ENCODE measurements around the gene TSLP.
A peak's percentile ranks its signal among the peaks of the same experiment; 100 is the strongest.

Gene TSLP

DNA sequence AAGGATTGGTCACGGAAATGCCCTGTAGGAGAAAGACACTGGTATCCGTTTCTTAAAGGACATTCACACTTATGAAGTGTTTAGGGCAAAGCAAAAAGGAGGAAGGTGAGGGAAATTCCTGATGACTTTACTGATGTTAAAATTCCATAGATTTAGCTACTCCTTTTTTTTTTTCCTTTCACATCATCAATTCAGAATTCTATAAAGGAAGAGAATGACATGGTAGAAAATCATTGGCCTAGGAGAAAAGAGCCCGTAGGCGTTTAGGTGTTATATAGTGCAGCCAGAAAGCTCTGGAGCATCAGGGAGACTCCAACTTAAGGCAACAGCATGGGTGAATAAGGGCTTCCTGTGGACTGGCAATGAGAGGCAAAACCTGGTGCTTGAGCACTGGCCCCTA is at the start of gene TSLP:
TSLP (plus strand) TSS at position 301 of the 400 bp plus-strand sequence. CDS start 178 bp downstream, outside the sequence.
- DNase-seq (ENCODE audit: low spot score): no peak

DNA sequence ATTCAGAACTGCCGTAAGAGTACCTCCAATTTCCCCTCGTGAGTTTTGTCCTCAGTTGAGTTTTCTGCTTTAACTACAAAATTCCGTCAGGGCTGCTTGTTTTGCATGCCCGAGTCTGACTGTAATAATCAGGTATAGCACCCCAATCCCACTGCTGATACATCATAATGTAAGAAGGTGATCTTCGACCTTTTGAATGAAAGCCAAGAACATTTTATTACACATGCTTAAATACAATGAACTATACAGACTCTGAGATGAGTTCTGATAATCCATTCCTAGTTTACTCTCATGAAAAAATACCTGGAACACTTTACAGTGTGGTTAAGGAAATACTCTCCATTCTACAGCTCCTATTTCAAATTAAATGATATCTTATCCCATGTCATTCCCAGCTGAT is 49.2 kb upstream of the TSLP start:
- no peak for DNase-seq (ENCODE audit: low spot score)

DNA sequence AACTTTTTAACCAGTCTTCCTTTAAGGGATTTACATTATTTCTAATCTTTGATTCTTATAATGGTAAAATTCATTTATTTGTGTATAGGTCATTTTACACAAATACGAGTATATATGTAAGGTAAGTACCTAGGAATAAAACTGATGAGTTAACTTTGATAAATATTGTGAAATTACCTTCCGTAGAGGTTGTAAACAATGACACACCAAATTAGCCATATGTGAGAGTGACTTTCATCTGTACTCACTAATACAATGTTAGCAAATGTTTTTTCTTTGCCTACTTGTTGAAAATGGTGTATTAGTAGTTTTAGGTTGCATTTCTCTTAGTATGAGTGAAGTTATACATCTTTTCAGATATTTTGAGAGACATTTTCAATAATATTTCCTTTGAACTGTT is 42.6 kb upstream of the TSLP start:
- no peak for DNase-seq (ENCODE audit: low spot score)

DNA sequence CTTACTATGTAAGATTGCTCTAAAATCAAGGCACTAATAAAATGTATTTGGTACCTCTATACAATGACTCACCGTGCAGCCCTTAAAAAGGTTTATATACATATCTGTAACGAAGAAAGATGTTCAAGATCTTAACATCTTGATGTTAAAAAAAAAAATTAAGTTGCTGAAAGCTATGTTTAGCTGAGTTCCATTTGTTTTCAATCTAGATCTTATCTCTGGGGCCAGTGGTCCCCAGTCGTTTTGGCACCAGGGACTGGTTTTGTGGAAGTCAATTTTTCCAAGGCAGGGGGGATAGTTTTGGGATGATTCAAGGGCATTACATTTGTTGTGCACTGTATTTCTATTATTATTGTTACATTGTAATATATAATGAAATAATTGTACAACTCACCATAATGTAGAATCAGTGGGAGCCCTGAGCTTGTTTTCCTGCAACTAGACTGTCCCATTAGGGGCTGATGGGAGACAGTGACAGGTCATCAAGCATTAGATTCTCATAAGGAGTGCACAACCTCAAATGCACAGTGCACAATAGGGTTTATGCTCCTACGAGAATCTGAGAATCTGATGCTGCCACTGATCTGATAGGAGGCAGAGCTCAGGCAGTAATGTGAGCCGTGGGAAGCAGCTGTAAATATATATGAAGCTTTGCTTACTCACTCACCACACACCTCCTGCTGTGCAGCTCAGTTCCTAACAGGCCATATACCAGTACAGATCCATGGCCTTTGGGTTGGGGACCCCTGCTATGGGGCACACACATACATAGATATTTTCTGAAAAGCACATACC is 27.6 kb upstream of the TSLP start:
- no peak for DNase-seq (ENCODE audit: low spot score)

DNA sequence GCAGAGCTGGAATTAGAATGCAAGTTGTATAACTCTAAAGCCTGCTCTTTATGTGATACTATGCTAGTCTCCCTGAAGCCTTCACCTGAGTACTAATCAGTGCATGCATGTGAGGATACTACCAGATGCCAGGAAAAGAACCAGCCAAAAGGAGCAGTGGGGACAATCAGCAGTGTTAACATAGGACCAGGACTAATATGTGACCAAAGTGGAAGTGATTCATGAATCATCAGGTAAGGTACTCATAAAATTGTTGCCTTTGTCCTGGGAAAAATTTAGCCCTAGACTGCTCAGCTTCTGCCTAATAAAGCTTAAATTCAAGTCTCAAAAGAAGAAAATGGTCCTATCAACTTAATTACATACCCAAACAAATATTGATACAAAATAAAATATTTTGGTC is 13.4 kb upstream of the TSLP start:
- DNase-seq (ENCODE audit: low spot score): no peak

DNA sequence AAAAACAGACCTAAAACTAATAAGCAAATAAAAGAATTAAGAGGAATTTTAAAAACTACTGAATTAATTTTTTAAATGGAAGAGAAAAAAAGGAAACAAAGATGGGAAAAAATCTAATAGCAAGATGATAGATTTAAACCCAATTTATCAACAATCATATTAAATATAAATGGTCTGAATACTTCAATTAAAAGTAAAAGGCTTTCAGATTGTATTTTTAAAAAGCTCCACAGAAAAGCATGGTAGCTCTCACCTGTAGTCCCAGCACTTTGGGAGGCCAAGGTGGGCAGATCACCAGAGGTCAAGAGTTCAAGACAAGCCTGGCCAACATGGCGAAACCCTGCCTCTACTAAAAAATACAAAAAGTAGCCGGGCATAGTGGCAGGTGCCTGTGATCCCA is 11.3 kb upstream of the TSLP start:
- no peak for DNase-seq (ENCODE audit: low spot score)

DNA sequence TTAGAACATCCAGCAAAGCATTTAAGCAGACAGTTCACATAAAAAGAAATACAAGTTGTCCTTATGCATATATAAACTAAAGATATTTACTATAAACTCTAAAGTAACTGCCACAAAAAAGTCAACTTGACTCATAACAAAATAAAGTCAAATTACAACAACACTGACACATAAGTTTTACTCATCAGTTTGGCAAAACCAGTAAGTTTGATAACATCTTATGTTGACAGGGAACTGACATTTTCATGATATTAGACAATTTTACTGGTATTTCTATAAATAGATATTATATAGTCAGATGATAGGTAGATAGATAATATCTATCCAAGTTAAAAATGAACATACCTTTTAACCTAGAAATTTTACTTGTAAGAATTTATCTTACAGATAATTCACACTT is 9.9 kb upstream of the TSLP start:
- no peak for DNase-seq (ENCODE audit: low spot score)

DNA sequence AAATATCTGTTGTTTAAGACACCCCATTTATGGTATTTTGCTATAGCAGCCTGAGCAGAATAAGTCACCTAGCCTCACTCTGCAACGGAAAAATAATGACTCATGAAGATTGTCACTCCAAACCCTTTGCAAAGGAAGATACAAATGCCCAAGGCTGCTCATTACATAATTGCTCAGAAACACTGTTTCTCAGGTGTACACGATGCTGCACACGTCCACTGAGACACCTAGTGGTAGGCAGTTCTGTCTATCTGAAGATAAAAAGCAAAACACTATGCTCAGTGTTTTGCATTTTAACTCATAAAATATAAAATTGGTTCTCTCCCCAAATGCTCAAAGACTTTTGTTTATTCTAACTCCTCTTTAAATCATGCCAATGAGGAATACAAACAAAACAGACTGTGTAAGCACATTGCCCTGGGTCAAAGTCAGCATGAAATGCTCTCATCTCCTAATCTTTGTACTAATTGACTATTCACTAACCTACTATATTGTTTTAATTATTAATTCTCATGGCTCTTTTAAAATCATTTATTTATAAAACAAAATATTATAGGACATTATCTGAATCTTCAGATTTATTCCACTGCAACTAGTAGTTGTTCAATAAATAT is 7.7 kb upstream of the TSLP start:
- no peak for DNase-seq (ENCODE audit: low spot score)

DNA sequence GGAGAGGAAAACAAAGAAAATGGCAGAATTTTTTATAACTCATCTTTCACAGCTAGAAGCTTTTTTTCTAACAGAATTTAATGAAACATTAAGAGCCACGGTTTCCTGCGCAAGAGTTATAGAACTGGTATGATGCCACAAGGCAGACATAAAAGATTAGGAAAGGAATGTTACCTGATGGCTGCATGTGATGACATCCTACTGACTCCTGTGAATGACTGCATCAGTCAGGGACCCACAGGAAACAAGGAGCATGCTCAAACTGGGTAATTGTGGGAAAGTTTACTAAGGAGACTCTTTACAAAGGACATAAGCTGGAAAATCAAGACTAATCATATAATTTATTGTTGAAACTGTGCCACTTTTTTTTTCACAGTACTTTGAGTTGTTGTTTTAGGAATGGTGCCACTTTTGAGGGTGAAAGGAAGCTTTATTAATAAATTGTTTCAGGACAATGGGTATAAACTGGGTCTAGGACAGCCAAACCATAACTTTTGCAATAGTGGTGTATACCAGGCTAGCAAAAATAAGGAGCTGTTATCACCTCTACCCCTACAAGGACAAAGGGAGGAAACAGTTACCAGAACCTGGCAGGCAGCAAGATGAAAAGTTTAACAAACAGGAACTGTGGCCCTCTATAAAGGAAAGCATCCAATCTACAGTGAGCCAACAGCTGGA is 5.1 kb upstream of the TSLP start:
- no peak for DNase-seq (ENCODE audit: low spot score)

DNA sequence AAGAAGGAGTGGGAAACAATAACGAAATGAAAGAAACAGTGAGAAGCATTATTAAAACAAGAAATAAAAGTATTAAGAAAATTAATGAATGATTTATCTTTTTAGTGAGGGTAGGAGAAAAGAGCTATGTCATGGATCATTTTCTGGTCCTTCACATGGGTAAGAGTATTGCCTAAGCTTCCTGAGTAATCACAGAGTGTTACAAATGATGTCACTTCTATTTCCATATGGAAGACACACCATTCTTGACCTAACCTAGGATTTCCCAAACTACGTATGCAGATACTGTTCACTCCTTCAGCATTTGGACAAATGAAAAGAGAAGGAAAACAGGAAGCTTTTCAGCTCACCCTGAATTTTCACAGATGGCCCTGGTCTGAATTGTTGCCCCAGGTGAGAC is 3.3 kb upstream of the TSLP start:
- no peak for DNase-seq (ENCODE audit: low spot score)

DNA sequence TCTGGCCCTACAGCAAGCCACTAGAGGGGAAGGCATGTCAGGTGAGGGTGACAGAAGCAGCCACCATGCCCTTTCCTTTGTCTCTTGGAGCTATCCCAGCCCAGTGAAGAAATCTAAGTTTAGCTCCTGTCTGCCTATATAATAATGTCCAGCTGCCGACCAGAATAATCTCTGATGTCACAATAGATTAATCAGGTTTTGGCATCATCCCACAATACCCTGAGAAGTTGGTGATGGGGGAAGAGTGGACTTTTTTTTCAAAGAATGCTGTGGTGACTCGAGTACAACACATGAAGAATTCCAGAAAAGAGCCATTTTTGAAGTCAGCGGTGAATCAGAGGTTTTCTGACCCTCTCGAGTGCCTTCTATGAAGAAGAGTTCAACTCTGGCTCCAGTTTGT is 1.7 kb upstream of the TSLP start:
- DNase-seq (ENCODE audit: low spot score): no peak

DNA sequence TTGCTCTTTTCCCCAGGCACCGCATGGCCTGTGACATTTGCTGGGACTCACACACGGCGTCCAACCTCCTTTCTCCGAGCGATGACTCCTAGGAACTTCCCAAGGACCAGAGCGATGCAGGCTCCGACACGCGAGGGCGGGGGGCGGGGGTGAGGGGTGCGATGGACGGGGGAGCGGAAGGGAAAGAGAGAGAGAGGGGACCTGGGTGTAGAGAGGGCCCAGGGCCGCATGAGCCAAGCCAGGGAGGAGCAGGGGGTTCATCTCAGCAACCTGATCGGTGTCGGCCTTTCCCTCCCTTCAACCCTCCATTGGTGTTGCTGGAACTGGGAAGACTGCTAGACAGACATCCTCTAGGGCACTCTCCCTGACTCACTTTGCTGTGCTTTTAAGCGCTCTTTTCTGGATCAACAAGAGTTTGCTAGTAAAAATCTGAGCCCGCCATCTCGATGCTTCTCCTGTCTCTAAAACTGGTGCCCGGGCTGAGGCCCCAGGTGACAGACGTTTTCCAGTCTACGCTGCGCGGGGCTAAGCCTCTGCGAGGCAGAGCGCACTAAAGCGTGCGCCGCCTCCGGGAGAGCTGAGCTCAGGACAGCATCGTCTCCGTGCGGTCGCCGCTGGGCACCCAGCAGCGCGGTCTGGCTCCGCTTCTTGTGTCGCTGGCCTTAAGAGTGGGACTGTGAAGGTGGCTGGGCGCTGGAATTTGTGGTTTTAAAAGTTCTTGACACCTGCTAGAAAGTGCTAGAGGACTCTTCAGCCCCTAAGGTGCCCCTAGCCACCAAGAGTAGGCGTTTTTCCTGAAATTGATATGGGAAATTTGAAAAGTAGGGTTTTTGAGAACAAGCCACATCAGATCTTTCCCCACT is 1.0 kb upstream of the TSLP start:
- DNase-seq (ENCODE audit: low spot score): no peak

DNA sequence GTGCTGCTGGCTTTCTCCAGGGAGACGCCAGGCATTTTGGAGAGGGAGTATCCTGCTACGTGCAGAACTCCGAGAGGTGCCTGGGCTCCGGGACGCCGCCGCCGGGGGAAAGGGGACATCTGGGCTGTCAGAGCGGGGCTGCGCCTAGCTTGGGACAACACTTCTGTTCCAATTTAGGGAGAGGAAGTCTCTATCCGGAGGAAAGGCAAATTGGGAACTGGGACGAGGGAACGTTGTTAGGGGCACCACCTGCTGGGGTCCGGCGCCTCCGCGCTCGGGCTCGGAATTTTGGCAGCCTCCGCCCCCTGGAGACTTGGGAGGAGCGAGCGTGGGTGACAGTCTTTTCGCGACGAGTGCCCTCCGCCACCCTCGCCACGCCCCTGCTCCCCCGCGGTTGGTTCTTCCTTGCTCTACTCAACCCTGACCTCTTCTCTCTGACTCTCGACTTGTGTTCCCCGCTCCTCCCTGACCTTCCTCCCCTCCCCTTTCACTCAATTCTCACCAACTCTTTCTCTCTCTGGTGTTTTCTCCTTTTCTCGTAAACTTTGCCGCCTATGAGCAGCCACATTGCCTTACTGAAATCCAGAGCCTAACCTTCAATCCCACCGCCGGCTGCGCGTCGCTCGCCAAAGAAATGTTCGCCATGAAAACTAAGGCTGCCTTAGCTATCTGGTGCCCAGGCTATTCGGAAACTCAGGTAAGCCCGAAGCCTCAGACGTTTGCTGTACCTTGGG is 1.6 kb downstream of the TSLP start:
- DNase-seq (ENCODE audit: low spot score): peak; percentile 73

DNA sequence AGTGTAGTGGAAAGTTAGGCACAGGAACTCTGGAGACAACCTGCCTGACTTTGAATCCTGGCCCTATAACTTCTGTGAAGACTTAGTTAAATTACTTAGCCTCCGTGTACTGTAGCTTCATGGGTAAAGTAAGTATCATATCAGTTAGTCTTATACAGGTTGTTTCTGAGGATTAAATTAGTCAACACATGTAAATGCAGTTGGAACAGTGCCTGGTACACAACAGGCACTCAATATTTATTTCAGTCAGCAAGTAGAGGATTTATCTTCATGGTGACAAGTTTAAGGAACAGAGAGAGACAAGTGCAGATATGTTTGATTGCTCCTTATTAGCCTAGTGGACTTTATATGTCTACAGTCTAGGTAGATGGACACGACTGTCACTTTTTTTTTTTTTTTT is 2.7 kb downstream of the TSLP start:
- no peak for DNase-seq (ENCODE audit: low spot score)

DNA sequence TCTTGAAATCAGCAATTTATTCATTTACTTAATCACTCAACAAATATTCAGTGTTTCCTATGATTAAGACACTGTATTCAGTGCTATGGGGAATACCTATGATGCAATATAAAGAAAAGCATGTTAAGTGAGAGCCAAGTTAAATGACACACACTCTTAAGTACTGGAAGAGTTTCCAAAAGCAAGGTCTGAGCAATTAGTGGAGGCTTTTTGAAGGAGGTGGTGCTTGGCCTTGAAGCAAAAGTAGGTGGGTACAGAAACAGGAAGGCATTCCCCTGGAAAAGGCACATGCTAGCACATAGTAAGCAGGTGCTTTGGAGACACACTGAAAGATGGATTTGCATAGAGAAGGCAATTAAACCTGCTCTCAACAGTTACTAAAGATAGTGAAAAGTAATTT is 4.0 kb downstream of the TSLP start:
- no peak for DNase-seq (ENCODE audit: low spot score)

DNA sequence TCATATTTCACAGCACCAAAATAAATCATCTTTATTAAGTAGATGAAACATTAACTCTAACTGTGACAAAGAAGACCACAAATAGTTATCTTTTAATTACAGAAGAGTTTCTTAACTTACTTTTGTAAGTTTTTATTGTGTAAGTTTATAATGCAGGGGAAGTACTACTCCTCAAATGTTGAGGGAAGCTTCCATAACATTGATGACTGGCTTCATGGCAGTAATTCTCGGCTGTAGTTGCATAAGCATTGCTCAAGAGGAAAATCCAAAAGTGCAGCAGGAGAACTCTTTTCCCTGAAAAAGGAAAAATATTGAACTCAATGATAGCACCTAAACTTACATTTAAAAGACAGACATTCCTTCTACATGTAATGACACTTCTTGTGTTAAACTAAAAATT is 4.6 kb downstream of the TSLP start:
- DNase-seq (ENCODE audit: low spot score): no peak

DNA sequence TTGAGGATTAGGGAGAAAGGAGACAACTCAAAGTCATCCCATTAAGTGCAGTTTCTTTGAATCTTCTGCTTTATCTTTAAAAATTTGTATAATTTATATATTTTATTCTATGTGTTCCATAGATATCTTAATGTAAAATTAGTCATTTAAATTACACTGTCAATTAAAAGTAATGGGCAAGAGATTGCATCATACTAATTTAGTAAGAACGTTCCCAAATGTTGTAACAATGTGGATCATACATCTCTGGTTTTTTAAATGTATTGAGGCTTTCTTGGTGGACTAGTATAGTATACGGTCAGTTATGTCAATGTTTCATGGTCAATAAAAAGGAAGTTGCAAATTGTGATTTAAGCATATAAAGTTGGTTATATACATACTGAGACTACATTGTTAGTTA is 6.2 kb downstream of the TSLP start:
- DNase-seq (ENCODE audit: low spot score): no peak

DNA sequence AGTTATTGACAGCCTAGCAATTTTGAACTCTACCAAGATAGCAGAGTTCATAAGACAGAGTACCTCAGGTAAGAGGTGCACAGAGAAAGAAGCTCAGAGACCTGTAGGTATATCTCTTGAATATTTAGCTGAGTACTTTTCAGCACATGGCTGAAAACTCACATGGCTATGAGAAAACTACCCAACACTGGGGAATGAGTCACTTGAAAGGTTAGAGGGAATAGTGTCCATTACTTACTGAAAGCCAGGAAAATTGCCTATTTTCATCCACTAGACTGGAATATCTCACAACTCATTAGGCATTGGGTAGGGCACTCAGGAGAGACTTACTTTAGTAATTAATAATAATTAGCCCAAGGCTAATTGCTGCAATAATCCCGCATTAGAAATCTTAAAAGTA is 8.3 kb downstream of the TSLP start:
- DNase-seq (ENCODE audit: low spot score): no peak

DNA sequence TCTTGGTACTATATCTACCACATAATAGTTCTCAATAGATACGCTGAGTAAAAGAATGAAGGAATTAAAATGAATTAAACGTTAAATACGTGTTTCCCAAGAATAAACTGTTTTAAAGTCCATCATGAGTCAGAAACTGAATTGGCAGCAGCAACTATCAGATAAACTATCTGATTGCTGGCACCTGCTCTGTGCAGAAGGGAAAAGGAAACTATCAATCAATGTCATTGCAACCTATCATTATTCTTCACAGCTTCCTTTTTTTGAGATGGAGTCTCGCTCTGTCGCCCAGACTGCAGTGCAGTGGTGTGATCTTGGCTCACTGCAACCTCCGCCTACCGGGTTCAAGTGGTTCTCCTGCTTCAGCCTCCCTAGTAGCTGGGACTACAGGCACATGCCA is 11.8 kb downstream of the TSLP start:
- DNase-seq (ENCODE audit: low spot score): no peak

DNA sequence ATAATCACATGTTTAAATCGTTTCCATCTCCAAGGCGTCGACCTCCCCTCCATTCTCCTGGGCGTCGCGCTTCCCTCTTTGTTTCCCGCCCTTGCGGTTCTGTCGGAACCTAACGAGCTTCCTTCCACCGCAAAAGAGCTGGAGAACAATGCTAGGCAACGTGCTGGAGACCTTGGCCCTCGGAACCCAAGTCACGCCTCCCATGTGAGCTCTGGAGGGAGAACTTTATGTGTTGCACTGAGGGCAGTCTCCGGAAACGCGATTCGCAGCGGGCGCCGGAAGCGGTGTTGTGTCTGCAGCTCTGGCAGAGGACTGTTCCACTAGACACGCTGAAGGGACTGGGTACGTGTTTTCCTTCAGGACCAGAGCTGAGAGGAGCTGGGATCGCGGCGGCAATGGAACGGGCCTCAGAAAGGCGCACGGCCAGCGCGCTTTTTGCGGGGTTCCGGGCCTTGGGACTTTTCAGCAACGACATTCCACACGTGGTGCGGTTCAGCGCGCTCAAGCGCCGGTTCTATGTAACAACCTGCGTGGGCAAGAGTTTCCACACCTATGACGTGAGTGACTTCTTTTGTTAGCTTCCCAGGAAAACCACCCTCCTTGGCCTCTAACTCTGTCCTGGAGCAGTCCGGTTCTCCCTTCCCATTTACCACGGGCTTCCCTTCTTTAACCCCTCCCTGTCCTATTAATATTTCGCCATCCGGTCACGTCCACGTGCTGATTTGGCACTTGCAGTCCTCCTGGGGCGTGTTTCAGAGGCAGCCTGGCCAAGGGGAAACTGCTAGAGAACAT is 20.7 kb downstream of the TSLP start, which contains the start of gene WDR36:
WDR36 (plus strand) TSS at position 287 of the 792 bp plus-strand sequence; CDS start at position 396, 109 bp downstream.
- DNase-seq (ENCODE audit: low spot score): peak; percentile 93

DNA sequence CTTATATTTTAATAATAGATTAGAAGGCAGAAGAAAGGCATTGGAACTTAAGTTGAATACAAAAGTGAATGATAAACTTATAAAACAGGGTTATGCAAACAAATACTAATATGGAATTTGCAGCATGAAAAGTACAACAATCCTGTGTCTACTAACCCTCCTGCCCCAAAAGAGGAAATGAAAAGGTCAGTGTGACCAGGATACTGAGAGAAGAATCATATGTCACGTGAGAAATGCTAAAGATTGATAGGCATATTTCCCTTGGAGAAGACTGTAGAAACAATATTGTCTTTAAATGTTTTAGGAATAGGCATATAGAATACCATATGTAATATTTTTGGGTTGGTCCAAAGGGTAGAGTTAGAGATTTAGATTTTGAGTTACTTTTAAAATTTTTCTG is 24.5 kb downstream of the TSLP start:
- DNase-seq (ENCODE audit: low spot score): no peak
